Renal pelvis (tissue), 4 donors: ENCODE measurements around the gene TEF. TPM values are rescaled to one million over a fixed set of nuclear protein-coding genes. Genes with fewer than 3 reads are reported as not detected.
A peak's percentile ranks its signal among the peaks of the same experiment; 100 is the strongest.

ENCODE experiments used
- DNase-seq: peaks from one replicate; pipeline ENCODE4 v3.0.0-alpha.2; 2013
- polyA plus RNA-seq, 3 donors: library from polyadenylated mRNA; unstranded; fragments of 120-200 nt; gene quantifications; one replicate each; pipeline ENCODE4 v1.2.1, GENCODE V29; 2013; ENCODE audit not compliant: insufficient read length in 3 of 3

TEF gene
- polyA plus RNA-seq, 3 donors: 14.4 to 18.5 (median 17.8) TPM

- no peak for DNase-seq
Observed at GRCh38 chr22:41350087-41350486, 31.7 kb upstream of the TEF start.

GRCh38 chr22:41351011-41351410 is 30.7 kb upstream of the TEF start:
- DNase-seq: no peak

GRCh38 chr22:41352058-41352457 is 29.7 kb upstream of the TEF start:
- DNase-seq: no peak

DNA sequence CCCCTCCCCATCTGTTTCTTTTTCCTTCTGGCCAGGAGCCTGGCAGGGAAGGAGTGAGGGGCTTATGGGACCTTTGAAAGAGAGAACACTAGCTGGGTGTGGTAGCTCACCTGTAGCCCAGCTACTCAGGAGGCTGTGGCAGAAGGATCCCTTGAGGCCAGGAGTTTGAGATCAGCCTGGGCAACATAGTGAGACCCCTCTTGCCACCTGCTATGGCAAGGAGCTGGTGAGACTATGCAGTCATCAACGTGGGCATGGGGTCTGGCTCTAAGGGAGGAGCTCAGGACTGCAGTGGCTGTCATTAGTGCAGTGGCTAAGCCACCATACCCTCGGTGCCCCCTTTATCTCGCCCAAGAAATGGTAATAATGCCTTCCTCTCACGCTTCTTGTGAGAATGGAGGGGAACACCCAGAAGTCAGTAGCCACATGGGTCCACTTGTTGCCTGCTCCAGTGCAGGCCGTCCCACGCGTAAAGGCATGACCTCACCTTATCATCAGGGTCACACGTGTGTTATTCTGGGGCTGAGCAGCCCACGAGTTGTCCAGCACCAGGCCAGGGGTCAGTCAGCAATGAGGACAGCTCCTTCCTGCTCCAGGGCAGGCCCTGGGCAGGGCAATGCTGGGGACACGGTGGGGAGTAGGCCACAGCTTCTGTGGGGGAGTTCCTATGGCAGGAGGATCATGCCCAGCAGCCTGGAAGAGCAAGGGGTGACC is 27.7 kb upstream of the TEF start:
- DNase-seq: no peak

DNA sequence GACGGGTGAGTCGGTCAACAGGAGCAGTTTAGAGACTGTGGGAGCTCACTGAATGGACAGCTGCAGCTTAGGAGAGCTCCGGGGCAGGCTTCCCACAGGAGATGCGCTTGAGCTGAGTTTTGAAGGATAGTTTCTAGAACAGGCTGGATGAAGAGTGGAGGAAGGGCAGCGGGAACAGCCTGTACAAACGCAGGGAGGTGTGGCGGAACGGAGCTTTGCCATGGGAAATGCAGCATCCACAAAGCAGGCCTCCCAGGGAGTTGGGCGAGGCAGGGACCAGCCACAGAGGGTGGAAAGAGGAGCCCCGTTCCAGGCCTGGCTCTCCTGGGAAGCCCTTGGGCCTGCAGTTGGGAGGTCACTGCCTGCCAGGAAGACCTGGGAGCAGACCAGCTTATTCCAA is 26.8 kb upstream of the TEF start:
- no peak for DNase-seq

DNA sequence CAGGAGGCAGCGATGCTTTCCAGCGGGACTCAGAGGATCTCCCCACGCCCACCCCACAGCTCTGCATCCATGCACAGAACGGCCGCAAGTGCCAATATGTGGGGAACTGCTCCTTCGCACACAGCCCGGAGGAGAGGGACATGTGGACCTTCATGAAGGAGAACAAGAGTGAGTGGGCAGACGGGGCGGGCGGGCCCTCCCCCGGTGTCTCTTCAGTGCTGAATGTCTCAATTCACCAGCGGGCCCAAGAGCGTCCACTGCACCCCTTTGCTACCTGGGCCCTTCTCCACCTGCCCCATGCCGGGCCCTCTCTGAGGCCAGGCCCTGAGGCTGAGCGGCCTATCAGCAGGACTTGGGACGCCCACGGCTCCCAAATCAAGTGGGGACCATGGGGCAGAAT is 25.8 kb upstream of the TEF start:
- DNase-seq: no peak

DNA sequence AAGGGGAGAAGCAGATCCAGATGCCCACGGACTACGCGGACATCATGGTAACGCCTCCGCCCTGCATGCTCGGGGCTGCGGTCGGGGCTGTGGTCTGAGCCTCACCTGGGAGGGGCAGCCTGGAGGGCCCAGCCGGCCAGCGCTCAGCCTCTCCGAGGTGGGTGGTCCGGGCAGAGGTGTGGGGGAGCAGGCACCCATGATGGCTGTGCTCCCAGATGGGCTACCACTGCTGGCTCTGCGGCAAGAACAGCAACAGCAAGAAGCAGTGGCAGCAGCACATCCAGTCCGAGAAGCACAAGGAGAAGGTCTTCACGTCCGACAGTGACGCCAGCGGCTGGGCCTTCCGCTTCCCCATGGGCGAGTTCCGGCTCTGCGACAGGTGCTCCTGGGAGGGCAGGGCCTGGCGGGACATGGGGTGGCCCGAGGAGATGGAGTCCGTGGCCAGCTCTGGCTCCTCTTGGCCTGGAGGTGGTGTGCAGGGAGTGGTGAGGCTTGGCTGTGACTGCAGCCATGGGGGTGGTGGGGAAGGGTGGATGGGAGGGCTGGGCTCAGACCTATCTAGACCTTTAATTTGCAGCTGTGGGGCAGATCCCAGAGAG is 25.2 kb upstream of the TEF start:
- no peak for DNase-seq

- no peak for DNase-seq
Observed at GRCh38 chr22:41357191-41357590, 24.6 kb upstream of the TEF start.

DNA sequence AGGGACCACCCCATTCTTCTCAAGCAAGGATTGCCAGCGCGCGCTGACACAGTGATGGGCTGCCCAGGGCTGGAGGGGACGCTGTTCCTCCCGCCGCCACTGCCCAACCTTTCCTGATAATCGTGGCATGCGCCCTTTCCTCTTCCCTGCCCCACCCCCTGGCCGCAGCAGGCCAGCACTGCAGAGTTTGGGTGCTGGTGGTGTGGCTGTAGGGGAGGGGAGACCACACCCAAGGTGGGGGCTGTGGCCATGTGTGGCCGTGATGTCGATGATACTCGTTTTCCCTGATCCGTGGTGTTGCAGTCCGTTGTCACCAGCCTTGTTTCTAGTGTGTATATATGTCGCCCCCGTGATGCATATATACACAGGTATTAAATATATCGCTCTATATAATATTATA is 22.8 kb upstream of the TEF start:
- DNase-seq: no peak

GRCh38 chr22:41359376-41359775 is 22.4 kb upstream of the TEF start:
- no peak for DNase-seq

- DNase-seq: no peak
Observed at GRCh38 chr22:41360126-41360525, 21.6 kb upstream of the TEF start.

DNA sequence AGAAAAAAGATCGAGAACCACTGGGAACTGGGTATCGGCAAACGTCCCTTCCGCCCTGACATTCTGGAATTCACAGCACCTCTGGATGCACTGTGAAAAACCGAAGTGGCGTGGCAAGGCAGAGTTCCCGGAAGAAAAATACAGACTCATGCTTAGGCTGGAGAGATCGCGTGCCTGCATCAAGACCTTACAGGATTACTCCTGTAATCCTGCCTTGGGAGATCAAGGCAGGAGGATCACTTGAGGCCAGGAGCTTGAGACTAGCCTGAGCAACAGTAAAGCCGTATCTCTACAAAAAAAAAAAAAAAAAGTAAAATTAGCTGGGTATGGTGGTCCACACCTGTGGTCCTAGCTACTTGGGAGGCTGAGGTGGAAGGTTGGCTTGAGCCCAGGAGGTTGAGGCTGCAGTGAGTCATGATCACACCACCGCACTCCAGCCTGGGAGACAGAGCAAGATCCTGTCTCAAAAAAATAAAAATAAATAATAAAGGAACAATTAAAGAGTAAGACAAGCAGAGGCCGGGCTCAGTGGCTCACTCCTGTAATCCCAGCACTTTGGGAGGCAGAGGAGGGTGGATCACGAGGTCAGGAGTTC is 19.9 kb upstream of the TEF start:
- no peak for DNase-seq

DNA sequence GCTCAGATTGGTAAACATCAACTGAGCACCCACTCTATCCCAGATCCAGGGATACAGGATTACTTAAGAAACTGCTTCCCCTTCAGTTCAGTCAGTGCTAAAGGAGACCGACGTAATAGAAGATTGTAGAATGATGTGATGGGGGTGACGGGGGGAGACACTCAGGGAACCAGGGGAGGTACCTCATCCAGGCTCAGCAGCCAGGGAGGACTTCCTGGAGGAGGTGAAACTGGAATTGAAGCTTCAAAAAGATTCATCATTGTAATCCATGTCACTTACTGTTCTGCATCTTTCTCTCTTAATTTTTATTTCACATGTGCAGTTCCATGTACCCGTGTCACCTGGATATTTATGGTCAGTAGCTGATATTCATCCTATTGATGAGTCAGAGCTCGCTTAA is 19.1 kb upstream of the TEF start:
- DNase-seq: no peak

DNA sequence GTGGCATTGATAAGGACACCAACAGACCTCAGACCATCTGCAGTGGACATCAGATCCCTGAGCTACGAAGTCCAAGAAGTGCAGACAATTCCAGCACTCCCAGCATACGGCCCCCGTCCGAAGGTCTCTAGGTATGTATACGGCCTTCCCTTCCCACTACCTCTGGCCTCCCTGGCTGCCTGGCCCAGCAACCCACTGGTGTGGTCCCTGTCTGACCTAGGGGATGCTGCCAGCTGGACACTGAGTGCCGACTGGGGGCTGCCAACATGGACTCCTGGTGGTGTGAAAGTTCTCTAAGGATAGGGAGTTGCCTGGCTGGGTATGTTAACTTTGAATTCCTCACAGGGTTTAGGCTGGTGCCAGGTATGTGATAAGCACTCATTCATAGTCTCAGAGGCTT is 17.5 kb upstream of the TEF start:
- DNase-seq: no peak

DNA sequence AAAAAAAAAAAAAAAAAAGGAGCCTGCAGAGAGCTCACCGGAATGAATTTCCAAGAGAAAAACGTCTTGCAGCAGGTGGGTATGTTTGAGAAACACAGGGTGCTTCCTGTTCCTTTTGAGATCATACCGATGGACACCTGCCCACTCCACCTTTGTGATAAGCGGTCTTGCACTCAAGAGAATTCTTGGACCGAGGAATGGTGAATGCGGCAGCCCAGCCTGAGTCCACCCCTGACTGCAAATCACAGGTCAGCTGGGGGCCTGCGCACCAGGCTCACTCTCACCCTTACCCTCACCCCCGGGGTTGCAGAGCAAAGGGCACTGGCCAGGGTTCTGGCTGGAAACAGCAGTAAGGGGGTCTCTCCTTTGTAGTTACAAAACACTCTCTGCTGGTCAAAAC is 16.8 kb upstream of the TEF start:
- no peak for DNase-seq

DNA sequence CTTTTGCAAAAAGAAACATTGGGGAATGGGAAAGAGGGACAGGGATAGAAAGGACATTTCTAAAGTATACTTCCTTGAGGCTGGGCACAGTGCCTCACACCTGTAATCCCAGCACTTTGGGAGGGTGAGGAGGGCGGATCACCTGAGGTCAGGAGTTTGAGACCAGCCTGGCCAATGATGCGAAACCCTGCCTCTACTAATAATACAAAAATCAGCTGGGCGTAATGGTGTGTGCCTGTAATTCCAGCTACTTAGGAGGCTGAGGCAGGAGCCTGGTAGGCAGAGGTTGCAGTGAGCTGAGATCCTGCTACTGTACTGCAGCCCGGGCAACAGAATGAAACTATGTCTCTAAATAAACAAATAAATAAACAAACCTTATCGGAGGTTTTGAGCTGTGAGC is 16.3 kb upstream of the TEF start:
- no peak for DNase-seq

GRCh38 chr22:41366323-41367029 is 15.3 kb upstream of the TEF start:
- DNase-seq: no peak

- DNase-seq: peak; percentile 92
Observed at GRCh38 chr22:41367039-41367679, 14.6 kb upstream of the TEF start.

DNA sequence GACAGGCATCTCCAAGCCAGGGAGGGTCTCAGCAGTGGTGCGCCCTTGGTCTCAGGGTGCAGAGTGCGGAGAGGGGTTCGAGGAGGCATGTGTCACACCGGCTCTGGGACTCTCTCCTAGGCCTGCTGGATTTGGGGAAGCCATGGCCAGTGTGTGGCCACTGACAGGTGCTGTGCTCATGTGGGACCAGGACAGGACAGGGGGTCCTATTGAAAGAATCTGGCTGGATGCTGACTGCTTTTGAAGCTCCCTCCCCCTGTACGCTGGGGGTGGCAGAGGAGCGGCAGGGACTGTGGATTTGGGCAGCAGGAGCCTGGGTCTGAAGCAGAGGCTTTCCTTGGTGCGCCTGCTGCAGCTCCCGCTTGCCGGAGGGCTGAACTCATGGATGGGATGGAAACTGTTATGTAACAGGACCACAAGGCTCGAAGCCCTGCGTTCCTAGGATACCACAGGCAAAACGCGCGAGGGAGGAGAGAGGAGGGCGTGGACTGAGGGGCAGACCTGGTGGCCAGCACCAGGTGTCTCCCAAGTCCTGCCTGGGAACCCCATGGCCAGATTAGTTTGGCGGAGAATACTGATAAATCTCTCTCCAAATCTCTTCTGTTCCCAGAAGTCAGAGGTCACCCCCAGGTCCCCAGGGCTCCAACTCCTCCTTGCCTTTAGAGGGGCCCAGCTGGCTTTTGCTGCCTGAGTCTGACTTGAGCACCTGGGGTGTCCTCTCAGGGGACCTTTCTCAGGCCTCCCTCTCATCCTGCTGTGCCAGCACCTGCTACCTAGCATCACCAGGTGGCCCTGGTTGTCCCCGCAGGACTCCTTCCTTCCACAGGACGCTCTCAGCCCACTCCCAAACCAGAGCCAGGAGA is 13.8 kb upstream of the TEF start:
- no peak for DNase-seq

GRCh38 chr22:41368543-41369423 is 13.0 kb upstream of the TEF start:
- DNase-seq: no peak

DNA sequence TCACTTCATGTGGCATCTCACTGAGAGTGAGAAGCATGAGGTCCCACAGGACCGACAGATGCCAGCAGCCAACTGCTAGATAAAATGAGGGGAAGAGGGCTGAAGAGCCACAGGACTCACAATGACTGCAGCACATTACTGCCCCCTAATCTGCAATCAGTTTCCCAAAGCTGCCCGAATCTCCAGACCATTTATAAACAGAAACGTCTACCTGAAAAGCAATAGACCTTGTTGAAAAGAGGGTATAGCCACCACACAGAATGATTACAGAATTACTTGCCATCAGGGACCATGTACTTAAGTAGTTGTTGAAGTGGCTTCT is 12.4 kb upstream of the TEF start:
- DNase-seq: no peak
